SK-N-SH treated with all-trans-retinoic acid at 6 μM for 48 hours (cell line): ENCODE results near the gene MAPK8.

Experiments
- ATAC-seq: fragments of 200-7000 bp; cut with Tn5 transposase; 3 replicates; pipeline ENCODE4 v1.9.1; 2020; ENCODE audit warnings: mild to moderate bottlenecking, moderate library complexity
- ARNTL ChIP-seq: fragments of 450-650 bp; formaldehyde crosslinking; IDR thresholded peaks from 2 replicates; pipeline ENCODE4 v1.5.0; 2020; ENCODE audit warnings: low read depth, mild to moderate bottlenecking, moderate library complexity, borderline replicate concordance
- BACH2 ChIP-seq: fragments of 250-450 bp; sonication (Bioruptor Pico); IDR thresholded peaks from 2 replicates; pipeline ENCODE4 v1.9.0; 2021; ENCODE audit warnings: mild to moderate bottlenecking, borderline replicate concordance
- CREB5 ChIP-seq: fragments of 250-450 bp; sonication (Bioruptor Pico); IDR thresholded peaks from 2 replicates; pipeline ENCODE4 v1.5.1; 2020; ENCODE audit warnings: low read depth, mild to moderate bottlenecking, moderate library complexity
- CSDC2 ChIP-seq: fragments of 250-450 bp; sonication (Bioruptor Pico); IDR thresholded peaks from 2 replicates; pipeline ENCODE4 v1.5.0; 2020; ENCODE audit warnings: mild to moderate bottlenecking, moderate library complexity
- CSRNP3 ChIP-seq: fragments of 250-450 bp; sonication (Bioruptor Pico); IDR thresholded peaks from 2 replicates; pipeline ENCODE4 v1.5.1; 2021; ENCODE audit warnings: mild to moderate bottlenecking, moderate library complexity
- ESRRG ChIP-seq: fragments of 250-450 bp; sonication (Bioruptor Pico); IDR thresholded peaks from 2 replicates; pipeline ENCODE4 v1.6.1; 2021; ENCODE audit warnings: mild to moderate bottlenecking
- GLIS3 ChIP-seq: fragments of 250-450 bp; sonication (Bioruptor Pico); IDR thresholded peaks from 2 replicates; pipeline ENCODE4 v1.5.0; 2020; ENCODE audit warnings: mild to moderate bottlenecking, moderate library complexity
- OSR1 ChIP-seq: fragments of 250-450 bp; sonication (Bioruptor Pico); IDR thresholded peaks from 2 replicates; pipeline ENCODE4 v1.8.0; 2022; ENCODE audit warnings: moderate library complexity, mild to moderate bottlenecking, inconsistent platforms
- PATZ1 ChIP-seq: fragments of 250-450 bp; sonication (Bioruptor Pico); IDR thresholded peaks from 2 replicates; pipeline ENCODE4 v1.8.0; 2020; ENCODE audit warnings: mild to moderate bottlenecking, moderate library complexity, borderline replicate concordance
- PPARA ChIP-seq: fragments of 250-450 bp; sonication (Bioruptor Pico); IDR thresholded peaks from 2 replicates; pipeline ENCODE4 v1.5.0; 2020; ENCODE audit warnings: mild to moderate bottlenecking, borderline replicate concordance
- RARB ChIP-seq: fragments of 250-450 bp; sonication (Bioruptor Pico); IDR thresholded peaks from 2 replicates; pipeline ENCODE4 v1.8.0; 2021; ENCODE audit warnings: mild to moderate bottlenecking, moderate library complexity
- SNAI2 ChIP-seq: fragments of 250-450 bp; sonication (Bioruptor Pico); IDR thresholded peaks from 2 replicates; pipeline ENCODE4 v1.5.0; 2020; ENCODE audit warnings: mild to moderate bottlenecking, moderate library complexity
- TOX ChIP-seq: fragments of 250-450 bp; sonication (Bioruptor Pico); IDR thresholded peaks from 2 replicates; pipeline ENCODE4 v1.8.0; 2021; ENCODE audit warnings: mild to moderate bottlenecking, moderate library complexity, borderline replicate concordance
- TSHZ2 ChIP-seq: fragments of 250-450 bp; sonication (Bioruptor Pico); IDR thresholded peaks from 2 replicates; pipeline ENCODE4 v1.5.0; 2020; ENCODE audit warnings: mild to moderate bottlenecking, moderate library complexity
- ZC3H10 ChIP-seq: fragments of 250-450 bp; sonication (Bioruptor Pico); IDR thresholded peaks from 2 replicates; pipeline ENCODE4 v1.5.1; 2021; ENCODE audit warnings: mild to moderate bottlenecking, moderate library complexity
- ZFP3 ChIP-seq: fragments of 250-450 bp; sonication (Bioruptor Pico); IDR thresholded peaks from 2 replicates; pipeline ENCODE4 v1.5.0; 2020; ENCODE audit warnings: mild to moderate bottlenecking, moderate library complexity
- ZFP30 ChIP-seq: fragments of 450-650 bp; formaldehyde crosslinking; IDR thresholded peaks from 2 replicates; pipeline ENCODE4 v1.5.0; 2022; ENCODE audit warnings: mild to moderate bottlenecking, moderate library complexity
- ZNF70 ChIP-seq: fragments of 450-650 bp; formaldehyde crosslinking; IDR thresholded peaks from 2 replicates; pipeline ENCODE4 v1.5.0; 2020; ENCODE audit warnings: mild to moderate bottlenecking, moderate library complexity
- ZNF8 ChIP-seq: fragments of 450-650 bp; formaldehyde crosslinking; IDR thresholded peaks from 2 replicates; pipeline ENCODE4 v1.5.0; 2020; ENCODE audit warnings: mild to moderate bottlenecking, moderate library complexity

The MAPK8 gene

GRCh38 chr10:48465860-48466521 lies 159.5 kb downstream of the MAPK8 start:
- TF ChIP-seq ZFP30 (no peak), ZNF8 (CRISPR knock-in tag) (no peak)
- ATAC-seq, result no peak

GRCh38 chr10:48466611-48467240 lies 160.2 kb downstream of the MAPK8 start:
- TF ChIP-seq ZNF70 (CRISPR knock-in tag) (no peak), TOX (CRISPR knock-in tag) (no peak), RARB (CRISPR knock-in tag) (no peak)
- TF ChIP-seq, all 23 proteins: peak for 0
- no peak for ATAC-seq

GRCh38 chr10:48467669-48468068 lies 161.2 kb downstream of the MAPK8 start:
- TF ChIP-seq RARB (CRISPR knock-in tag) (no peak), ZFP30 (no peak), ZNF8 (CRISPR knock-in tag) (no peak), ZFP3 (no peak), ZC3H10 (no peak), SNAI2 (CRISPR knock-in tag) (no peak), CSDC2 (no peak), ARNTL (CRISPR knock-in tag) (no peak), ESRRG (CRISPR knock-in tag) (no peak), PPARA (CRISPR knock-in tag) (no peak), CSRNP3 (CRISPR knock-in tag) (no peak), TOX (CRISPR knock-in tag) (no peak), OSR1 (CRISPR knock-in tag) (no peak), CREB5 (no peak), PATZ1 (CRISPR knock-in tag) (no peak), GLIS3 (CRISPR knock-in tag) (no peak), TSHZ2 (CRISPR knock-in tag) (no peak), BACH2 (CRISPR knock-in tag) (no peak)
- ATAC-seq, result no peak

- no peak for ATAC-seq
- TF ChIP-seq TOX (CRISPR knock-in tag), result no peak
- TF ChIP-seq TSHZ2 (CRISPR knock-in tag), result no peak
- TF ChIP-seq GLIS3 (CRISPR knock-in tag), result no peak
- no peak for TF ChIP-seq CSRNP3 (CRISPR knock-in tag)
- no peak for TF ChIP-seq OSR1 (CRISPR knock-in tag)
- no peak for TF ChIP-seq PPARA (CRISPR knock-in tag)
- no peak for TF ChIP-seq CSDC2
- no peak for TF ChIP-seq ESRRG (CRISPR knock-in tag)
- TF ChIP-seq RARB (CRISPR knock-in tag), result no peak
These were observed 161.8 kb downstream of the MAPK8 start for GRCh38 chr10:48468130-48468790.
